ENCODE data around the gene TAP1.
"Not testable (repeated sequence)": the region's sequence is repeated elsewhere in the genome, so short reads cannot be mapped to it uniquely, and the experiment has no call there.

Gene TAP1, protein sequence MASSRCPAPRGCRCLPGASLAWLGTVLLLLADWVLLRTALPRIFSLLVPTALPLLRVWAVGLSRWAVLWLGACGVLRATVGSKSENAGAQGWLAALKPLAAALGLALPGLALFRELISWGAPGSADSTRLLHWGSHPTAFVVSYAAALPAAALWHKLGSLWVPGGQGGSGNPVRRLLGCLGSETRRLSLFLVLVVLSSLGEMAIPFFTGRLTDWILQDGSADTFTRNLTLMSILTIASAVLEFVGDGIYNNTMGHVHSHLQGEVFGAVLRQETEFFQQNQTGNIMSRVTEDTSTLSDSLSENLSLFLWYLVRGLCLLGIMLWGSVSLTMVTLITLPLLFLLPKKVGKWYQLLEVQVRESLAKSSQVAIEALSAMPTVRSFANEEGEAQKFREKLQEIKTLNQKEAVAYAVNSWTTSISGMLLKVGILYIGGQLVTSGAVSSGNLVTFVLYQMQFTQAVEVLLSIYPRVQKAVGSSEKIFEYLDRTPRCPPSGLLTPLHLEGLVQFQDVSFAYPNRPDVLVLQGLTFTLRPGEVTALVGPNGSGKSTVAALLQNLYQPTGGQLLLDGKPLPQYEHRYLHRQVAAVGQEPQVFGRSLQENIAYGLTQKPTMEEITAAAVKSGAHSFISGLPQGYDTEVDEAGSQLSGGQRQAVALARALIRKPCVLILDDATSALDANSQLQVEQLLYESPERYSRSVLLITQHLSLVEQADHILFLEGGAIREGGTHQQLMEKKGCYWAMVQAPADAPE

DNA sequence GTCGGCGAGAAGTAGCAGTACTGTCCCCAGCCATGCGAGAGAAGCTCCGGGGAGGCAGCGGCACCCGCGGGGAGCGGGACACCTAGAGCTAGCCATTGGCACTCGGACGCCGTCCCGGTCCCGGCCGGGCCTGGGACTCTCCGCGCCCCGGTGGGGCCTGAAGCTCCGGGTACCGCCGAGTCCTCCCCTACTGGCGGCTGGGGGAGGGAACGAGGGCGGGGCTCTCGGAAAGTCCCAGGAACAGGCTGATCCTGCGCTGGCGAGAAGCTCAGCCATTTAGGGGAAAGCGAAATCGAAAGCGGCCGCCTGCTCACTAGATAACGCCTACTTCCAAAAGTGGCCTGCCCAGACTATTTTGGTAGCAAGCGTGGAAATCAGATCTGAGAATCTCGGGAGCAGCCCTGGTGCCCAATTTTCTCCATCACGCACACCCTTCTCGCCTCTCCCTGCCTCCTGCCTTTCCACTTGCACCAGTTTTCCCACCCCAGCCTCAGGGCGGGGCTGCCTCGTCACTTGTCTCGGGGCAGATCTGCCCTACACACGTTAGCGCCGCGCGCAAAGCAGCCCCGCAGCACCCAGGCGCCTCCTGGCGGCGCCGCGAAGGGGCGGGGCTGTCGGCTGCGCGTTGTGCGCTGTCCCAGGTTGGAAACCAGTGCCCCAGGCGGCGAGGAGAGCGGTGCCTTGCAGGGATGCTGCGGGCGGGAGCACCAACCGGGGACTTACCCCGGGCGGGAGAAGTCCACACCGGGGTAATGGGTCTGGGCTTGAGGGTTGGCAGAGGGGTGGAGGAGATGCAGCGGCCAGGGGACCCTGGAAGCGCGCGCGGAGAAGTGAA lies at the start of gene TAP1, which contains the start of gene PSMB9:
TAP1 (minus strand) TSS at position 164 of the 835 bp plus-strand sequence; CDS start at position 96, 68 bp downstream.
PSMB9 (plus strand) TSS at position 652 of the 835 bp plus-strand sequence; CDS start at position 690, 38 bp downstream.
- DNase-seq, result peak; percentile 95

DNA sequence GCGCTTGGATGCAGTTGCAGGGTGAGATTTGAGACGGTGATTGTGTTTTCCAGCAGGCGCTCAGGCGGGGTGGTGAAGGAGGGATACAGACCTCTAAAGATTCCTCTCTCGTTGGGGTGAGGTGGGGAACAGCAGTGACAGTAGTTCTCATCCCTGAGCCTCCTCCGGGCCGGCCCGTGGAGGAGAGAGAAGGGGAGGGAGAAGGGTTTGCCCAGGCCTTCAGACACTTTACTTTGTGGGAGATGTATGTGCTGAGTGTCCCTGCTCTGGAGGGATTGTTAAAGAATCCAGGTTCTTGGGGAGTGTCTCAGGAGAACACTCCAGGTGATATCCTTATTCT lies 41.5 kb upstream of the TAP1 start:
- no peak for DNase-seq

DNA sequence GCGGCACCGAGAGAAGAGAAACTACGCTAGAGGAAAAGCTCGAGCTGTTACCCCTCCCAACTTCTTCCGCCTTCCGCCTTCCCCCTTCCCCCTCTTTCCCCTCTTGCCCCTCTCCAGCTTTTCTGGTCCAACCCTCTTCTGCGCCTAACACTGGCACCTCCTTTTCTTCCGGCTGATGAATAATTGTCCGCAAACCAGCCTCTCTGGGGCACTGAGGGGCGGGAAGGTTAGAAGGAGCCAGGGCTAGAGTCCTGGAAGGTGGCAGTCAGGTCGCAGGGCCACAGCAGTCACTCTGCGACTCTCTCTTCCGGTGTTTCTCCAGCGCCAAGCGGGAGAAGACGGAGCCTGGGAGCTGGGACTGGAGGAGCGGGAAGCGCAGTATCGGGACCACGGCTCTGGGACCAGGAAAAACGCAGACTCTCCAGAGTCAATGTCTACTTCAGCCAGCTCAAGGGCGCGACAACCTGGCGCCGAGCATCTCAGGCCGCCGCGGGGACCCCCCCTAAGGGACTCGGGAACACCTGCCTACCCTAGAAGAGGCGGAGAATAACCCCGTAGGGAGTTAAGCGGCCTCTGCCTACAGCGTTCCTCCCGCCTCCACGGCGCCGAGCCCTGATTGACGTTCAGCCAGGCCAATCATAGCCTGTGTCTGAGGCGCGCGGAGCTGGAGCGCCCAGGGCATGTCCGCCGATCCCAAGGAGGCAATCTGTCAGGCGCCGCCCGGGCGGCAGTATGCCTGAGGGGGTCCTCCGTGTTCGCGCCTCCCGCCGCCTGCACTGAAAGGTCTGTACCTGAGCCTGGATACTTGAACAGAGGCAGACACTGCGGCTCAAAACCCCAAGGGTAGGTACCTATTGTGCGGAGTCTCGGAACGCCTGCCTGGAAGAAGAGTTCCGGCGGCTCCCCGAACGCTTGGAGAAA lies 40.8 kb upstream of the TAP1 start:
- DNase-seq, result peak; percentile 99

DNA sequence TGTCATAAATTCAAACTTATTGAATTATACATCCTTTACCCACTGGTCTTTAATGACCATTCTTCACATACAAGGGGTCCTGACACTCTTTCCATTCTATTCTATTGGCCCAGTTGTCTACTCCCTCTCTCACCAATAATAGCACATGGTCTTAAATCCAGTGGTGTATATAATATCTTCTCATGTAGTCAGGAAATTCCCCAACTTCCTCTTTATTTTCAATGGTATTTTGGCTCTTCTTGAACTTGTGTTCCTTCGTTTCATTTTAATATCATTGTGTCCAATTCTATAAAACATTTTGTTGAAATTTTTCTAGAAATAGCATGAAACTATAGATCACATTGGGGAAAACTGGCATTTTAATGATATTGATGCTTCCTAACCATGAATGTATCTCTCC lies 37.3 kb upstream of the TAP1 start:
- no peak for DNase-seq

DNA sequence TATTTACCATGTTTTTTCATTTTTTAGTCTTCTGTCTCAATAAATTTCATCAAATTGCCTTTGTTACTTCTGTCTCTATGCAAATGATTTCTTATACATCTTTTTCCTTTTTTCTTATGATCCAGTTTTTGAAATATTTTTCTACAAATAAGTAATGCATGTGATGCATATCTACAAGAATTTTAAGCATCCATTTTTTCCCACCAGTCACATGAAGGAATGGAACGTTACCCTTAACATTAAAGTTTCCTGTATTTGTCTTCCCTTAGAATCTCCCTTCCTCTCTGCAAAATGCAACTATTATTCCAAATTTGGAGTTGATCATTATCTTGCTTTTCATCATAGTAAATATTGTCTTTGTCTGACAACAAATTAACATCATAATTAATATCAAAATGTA lies 36.0 kb upstream of the TAP1 start:
- no peak for DNase-seq

DNA sequence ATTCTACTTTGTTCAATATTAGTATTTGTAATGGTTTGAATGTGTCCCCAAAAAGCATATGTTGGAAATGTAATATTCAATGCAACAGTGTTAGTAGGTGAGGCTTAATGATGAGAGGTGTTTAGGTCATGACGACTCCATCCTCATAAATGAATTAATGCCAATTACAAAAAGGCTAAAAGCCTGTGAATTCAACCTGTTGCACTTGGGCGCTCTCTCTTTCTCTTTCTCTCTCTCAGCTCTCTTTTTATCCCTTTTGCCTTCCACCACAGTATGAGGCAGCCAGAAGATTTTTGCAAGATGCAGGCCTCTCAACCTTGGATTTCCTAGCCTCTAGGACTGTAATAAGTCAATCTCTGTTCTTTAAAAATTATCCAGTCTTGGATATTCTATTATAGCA lies 35.1 kb upstream of the TAP1 start:
- DNase-seq, result no peak

DNA sequence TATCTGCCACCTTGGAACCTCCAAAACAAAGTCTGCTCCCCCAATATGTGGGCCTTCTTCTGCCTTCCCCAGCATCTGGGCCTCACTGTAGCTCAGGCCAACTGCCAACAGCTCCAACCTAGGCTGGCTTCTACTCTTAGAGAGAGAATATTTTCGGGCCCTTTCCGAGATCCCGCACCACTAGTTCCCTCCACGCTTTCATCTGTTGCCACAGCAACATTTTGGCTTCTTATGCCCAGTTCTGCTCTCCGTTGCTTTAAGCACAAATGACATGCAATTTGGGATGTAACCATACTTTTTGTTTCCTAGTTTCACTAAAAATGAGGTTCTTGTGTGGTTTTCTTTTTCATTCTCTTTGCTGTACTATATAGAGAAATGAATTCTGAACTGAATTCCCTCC lies 34.1 kb upstream of the TAP1 start:
- no peak for DNase-seq

DNA sequence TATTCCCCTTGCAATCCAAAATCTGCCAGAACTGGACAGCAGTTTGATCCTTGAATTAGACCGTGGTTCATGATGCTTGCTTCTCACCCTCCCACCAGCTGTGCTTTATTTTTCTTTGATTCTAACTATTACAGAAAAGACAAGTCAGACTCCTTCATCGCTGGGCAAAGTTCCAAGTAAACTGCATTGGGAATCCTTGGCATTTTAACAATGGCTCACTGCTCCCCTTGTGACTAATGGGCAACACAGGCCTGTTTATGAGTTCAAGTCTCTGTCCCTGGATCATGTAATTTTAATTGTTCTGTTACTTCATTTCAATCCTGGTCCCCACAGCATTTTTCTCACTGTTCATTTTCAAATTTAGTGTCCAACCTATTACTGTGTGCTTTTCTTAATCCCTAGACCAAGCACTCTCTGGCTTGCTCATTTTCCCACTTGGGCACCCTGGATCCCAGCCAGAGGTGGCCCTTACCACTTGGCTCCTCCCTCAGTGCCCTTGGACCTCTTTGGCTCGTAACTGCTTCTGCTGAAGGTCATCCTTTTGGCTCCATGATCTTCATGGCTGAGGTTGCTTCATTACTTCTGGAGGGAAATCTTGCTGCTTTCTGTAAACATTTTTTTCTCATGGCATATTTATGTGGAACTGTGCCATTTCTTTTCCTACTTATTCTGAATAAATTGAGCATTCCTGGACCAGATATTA lies 33.3 kb upstream of the TAP1 start:
- DNase-seq, result no peak

DNA sequence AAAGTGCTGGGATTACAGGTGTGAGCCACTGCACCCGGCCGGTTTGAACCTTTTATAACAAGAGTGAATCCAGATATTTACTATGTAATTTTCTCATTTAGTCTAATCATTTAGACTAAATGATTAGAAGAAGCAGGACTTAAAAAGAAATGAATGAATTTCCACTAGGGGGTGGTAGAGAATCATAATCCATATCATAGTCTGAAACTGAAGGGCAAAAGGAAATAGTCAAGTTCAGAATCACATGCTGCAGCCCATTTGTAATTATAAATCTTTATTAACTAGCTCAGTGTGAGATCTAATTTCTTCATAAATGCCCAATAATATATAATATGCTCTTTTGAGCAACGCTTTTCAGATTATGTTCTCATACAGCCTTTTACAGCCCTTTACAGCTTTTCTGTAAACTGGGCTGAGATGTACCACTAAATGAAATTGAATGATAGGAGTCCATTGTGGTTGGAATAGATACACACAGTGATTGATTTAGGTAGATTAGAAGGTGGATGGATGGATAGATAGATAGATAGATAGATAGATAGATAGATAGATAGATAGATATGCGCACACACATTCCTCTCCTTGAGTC lies 32.3 kb upstream of the TAP1 start:
- DNase-seq, result no peak

DNA sequence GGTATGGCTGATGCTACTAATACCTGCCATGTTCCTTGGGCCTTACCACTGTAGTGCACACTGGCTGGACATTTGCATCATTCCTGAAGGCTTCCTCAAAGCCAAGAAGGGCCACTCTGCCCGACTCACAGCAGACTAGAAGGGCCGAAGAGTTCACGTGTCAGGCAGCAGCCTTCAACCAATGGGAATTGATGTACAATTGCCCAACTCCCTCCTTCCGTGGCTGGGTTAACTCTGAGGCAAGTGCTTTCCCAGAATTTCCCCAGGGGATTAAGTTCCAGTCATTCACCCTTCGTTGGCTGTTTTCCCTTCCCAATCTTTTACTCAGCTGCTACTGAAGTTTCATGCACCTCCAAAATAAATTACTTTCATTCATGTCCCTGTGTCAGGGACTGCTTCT lies 30.3 kb upstream of the TAP1 start:
- DNase-seq, result no peak

DNA sequence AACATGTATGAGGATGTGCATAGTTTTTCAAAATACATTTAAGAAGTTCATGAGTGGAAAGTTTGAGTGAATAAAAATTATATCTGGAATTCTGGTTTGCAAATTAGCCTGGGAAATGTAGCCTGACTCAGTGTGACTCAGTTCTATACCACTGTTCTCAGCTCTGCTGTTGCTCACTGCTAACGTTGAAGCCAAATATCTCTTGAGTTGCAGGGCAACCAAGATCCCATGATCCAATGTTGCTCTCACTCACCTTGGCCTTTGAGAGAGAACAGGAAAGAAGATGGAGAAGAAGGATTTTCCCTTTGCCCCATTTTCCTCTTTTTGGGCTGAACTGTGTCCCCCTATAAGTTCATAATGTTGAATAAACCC lies 29.4 kb upstream of the TAP1 start:
- DNase-seq, result no peak

DNA sequence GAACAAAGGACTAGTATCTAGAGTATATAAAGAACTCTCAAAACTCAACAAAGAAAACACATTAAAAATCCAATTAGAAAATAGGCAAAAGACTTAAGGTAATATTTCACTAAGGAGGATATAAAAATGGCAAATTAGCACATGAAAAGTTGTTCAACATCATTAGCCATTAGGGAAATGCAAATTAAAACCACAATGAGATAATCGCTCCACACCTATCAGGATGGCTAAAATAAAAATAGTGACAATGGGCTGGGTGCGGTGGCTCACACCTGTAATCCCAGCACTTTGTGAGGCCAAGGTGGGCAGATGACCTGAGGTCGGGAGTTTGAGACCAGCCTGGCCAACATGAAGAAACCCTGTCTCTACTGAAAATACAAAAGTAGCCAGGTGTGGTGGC lies 27.5 kb upstream of the TAP1 start:
- not testable (repeated sequence) for DNase-seq

DNA sequence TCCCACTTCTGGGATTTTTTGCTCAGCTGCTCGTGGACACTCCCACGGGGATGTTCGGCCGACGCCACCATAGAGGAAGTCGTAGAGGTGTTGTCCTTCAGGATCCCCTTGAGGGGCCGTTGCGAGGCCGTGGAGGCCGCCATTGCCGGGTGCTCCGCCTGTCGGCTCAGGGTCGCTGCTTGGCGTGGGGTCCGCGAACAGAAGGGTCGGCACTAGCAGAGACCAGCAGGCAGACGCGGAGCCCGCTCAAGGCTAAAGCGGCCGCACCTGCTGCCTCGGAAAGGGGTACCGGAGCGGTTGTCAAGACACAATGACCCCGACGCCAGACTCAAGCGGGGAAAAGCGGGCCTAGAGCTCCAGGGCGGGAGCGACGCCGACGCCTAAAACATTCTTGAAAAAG lies 26.2 kb upstream of the TAP1 start:
- DNase-seq, result no peak

DNA sequence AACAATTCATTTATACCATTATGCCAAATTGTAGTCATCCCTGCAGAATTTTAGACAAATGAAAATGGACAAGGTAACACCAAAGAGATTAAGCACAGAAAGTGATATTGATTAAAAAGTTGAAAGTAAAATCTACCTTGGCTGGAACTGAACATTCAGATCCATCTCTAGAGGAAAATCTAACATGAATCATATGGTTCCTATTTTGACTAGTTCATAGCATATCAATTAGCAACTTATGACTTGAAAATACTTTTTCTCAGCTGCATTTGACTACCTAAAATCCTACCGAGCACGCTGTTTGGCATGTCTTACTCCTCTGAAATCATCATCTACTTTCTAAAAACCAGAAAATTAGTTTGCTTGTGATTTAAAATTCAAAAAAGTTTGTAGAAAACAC lies 23.1 kb upstream of the TAP1 start:
- DNase-seq, result no peak

DNA sequence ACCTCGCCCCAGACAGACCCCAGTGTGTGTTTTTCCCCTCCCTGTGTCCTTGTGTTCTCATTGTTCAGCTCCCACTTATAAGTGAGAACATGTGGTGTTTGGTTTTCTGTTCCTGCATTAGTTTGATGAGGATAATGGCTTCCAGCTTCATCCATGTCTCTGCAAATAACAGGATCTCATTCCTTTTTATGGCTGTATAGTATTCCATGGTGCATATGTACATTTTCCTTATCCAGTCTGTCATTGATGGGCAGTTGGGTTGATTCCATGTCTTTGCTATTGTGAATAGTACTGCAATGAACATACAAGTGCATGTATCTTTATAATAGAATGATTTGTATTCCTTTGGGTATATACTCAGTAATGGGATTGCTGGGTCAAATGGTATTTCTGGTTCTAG lies 20.4 kb upstream of the TAP1 start:
- DNase-seq, result not testable (repeated sequence)

DNA sequence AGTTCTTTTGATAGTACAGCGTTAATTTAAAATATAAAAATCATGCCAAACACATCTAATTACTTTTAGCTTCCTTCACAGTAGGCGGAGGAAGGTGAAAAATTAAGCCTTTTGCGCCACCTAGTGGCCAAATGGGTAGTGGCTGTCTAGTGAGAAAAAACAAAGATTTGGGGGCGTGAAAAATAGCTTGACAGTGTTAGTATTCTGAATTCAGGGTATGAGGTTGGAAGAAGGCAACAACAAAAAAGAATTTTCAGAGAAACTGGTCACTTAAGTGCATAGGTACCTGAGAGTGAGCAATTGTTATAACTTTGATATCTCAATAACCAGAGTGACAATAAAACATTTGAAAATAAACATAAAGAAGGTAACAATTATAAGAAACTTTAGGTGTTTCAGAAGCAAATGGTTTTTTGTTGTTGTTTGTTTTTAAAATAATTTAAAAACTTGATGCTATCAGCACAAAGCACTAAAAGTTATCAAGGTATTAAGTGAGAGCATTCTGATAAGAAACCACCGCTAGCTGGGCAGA lies 14.8 kb upstream of the TAP1 start:
- peak; percentile 95 for DNase-seq

DNA sequence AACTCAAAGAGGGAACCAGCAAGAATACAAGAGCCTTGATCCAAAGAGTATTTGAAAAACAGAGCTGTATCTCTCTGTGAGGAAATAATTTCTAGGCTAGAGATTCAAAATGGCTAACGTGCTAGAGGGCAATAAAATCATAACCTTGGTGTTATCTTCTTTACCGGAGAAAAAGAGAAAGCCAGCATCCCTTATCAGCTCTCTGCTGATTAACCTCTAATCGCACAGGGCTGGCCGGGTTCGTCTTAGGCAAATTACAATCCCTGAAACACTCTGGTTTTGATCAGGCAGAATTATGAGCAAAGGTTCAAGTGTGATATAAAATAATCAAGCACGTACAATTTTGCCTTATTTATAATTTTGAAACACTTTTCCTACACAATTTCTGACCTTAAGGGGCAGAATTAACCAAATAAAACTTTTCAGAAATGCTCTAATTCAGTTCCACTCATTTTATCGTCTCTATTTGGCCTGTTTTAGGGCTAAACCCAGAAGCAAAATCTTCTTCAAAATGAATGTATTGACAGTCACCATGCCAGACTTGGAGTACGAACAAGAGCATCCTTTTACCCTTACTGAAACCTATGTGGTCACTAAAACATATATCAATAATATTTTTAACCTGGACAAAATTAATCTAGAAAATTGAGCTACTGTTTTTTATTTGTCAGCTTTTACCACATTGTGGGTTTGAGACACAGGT lies 14.2 kb upstream of the TAP1 start:
- DNase-seq, result no peak

DNA sequence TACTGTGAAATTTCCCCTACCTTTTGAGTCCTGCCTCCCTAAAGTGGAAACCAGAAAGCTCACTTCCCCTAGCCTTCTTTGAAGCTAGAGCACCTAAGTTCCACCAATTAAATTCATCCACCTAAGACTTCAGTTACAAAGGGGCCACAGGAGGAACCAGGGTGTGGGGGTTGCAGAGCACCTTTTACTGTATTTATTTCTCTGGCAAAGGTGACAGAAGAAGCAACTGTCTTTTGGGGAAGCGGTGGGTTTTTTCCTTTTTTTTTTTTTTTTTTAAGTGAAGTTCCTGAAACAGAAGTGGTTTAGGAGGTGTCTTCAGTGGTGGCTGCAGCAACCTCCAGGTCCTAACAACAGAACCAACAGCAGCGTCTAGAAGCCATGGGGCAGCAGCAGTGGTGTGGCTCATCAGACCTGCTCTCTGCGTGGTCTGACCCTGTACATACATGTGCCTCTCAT lies 13.5 kb upstream of the TAP1 start:
- no peak for DNase-seq

DNA sequence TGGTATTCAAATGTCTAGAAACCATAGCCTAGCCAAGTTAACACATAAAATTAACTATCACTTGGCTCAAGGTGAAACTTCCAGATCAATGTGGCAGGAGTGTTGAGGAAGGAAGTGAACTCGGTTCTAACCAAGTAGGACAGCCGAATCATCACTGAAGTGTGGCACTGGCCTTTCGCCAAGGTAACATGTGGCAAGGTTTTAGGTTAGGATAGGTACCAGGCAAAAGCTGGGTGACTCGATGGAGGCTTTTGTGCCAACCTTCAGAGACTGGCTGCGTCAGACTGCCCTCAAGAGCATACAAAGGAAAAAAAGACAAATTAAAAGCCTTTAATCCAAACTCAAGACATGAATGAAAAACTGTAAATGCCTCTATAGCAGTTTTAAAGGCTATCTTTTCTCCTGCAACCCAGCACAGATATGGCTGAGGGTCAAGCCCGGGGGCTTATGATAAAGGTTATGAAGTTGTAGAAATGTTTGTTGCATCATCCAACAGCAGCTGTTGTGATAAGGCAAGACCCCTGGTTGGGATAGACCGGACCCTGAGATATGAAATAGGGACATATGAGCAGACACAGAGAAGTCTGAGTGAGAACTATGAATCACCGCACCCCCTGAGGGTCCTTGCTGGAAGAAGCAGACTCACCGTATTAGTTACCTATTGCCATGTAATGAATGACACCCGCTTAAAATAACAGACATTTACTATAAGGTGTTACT lies 12.4 kb upstream of the TAP1 start:
- DNase-seq, result no peak

DNA sequence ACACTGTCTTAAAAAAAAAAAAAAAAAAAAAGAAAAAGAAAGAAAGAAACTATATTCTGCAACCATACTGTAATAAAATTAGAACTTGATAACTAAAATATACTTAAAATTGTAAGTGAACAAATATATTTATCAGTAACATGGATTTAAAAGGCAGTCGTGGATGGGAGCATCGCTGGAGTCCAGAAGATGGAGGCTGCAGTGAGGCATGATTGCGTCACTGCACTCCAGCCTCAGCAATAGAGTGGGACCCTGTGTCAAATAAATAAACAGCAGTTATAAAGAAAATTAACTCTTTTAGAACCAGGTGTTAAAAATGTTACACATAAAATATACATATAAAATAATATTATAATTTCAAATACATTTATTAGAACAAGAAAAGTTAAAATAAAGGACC lies 9.2 kb upstream of the TAP1 start:
- DNase-seq, result no peak
